Measurements from ENCODE around the gene OR6C2. TPM values are rescaled to one million over a fixed set of nuclear protein-coding genes. Genes with fewer than 3 reads are reported as not detected.
"Not testable (repeated sequence)": the region's sequence is repeated elsewhere in the genome, so short reads cannot be mapped to it uniquely, and the experiment has no call there.

OR6C2 gene
- total RNA-seq, 1 experiment from 2014 or later = not detected

GRCh38 chr12:55446326-55446725 lies 2.5 kb downstream of the OR6C2 start:
- intact Hi-C loops (cut with micrococcal nuclease) = no loop called here
- H3K9me3 Mint-ChIP-seq (ENCODE audit: unreplicated experiment) = no peaks in the 10 kb centered on the region
- BruUV-seq (replicated peaks) = no TSS peak
- no peaks in the 10 kb centered on the region for H3K4me1 Mint-ChIP-seq (ENCODE audit: insufficient read depth, unreplicated experiment)
- no peaks in the 10 kb centered on the region for H3K36me3 Mint-ChIP-seq (ENCODE audit: insufficient read depth, unreplicated experiment)
- CTCF ChIA-PET = no interaction called here
- H3K27me3 Mint-ChIP-seq (ENCODE audit: insufficient read depth, unreplicated experiment) = peaks cover 54% of the 10 kb centered on the region
- POLR2A ChIA-PET = no interaction called here
- no peak for DNase-seq (ENCODE audit: unreplicated experiment)
- no peak overlapping the region for H3K27ac Mint-ChIP-seq (ENCODE audit: low read depth, unreplicated experiment)
- TF ChIP-seq, protein P1, sequence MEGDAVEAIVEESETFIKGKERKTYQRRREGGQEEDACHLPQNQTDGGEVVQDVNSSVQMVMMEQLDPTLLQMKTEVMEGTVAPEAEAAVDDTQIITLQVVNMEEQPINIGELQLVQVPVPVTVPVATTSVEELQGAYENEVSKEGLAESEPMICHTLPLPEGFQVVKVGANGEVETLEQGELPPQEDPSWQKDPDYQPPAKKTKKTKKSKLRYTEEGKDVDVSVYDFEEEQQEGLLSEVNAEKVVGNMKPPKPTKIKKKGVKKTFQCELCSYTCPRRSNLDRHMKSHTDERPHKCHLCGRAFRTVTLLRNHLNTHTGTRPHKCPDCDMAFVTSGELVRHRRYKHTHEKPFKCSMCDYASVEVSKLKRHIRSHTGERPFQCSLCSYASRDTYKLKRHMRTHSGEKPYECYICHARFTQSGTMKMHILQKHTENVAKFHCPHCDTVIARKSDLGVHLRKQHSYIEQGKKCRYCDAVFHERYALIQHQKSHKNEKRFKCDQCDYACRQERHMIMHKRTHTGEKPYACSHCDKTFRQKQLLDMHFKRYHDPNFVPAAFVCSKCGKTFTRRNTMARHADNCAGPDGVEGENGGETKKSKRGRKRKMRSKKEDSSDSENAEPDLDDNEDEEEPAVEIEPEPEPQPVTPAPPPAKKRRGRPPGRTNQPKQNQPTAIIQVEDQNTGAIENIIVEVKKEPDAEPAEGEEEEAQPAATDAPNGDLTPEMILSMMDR (IDR thresholded peaks at IDR 0.05; ENCODE audit: unreplicated experiment) = no peak
- no peak overlapping the region for H3K4me3 Mint-ChIP-seq (ENCODE audit: unreplicated experiment)

DNA sequence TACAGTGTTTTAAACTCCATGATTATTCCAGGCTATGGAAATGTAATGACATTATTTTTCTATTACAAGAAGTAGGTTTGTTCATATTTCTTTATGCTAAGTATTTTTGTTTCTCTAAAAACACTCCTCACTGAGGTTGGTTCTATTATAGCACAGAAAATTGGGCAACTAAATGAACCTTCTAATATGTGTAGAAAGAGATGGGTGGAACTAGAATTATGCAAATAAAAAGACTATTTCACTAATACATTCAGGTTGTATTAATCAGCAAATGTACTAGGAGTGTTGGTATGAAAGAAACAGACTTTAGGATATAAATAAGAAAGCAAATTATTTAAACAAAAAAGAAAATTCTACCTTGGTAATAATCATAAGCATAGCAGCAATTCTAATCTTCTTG lies 4.9 kb downstream of the OR6C2 start:
- CTCF ChIA-PET = no interaction called here
- no TSS peak for BruUV-seq (replicated peaks)
- intact Hi-C loops (cut with micrococcal nuclease) = no loop called here
- Mint-ChIP-seq H3K9me3 (ENCODE audit: unreplicated experiment) (no peaks in the 10 kb centered on the region), H3K4me1 (ENCODE audit: insufficient read depth, unreplicated experiment) (no peaks in the 10 kb centered on the region), H3K4me3 (ENCODE audit: unreplicated experiment) (no peak overlapping the region), H3K27me3 (ENCODE audit: insufficient read depth, unreplicated experiment) (peaks cover 40% of the 10 kb centered on the region), H3K36me3 (ENCODE audit: insufficient read depth, unreplicated experiment) (no peaks in the 10 kb centered on the region), H3K27ac (ENCODE audit: low read depth, unreplicated experiment) (no peak overlapping the region)
- POLR2A ChIA-PET = no interaction called here
- TF ChIP-seq, protein P1 (IDR thresholded peaks at IDR 0.05; ENCODE audit: unreplicated experiment) = no peak
- DNase-seq (ENCODE audit: unreplicated experiment) = no peak

GRCh38 chr12:55464926-55465325 lies 21.1 kb downstream of the OR6C2 start:
- POLR2A ChIA-PET; H3K36me3 Mint-ChIP-seq (ENCODE audit: insufficient read depth, unreplicated experiment); H3K27ac Mint-ChIP-seq (ENCODE audit: low read depth, unreplicated experiment); DNase-seq (ENCODE audit: unreplicated experiment); intact Hi-C loops (cut with micrococcal nuclease); H3K4me3 Mint-ChIP-seq (ENCODE audit: unreplicated experiment); H3K4me1 Mint-ChIP-seq (ENCODE audit: insufficient read depth, unreplicated experiment); H3K9me3 Mint-ChIP-seq (ENCODE audit: unreplicated experiment); BruUV-seq (replicated peaks): not testable (repeated sequence)
- peaks cover 77% of the 10 kb centered on the region for H3K27me3 Mint-ChIP-seq (ENCODE audit: insufficient read depth, unreplicated experiment)
- CTCF ChIA-PET = interaction anchor here (0.7 kb wide), 1 partner anchor 151 kb away, joined by 4 read pairs; no protein-coding TSS in a partner anchor

GRCh38 chr12:55467836-55468235 lies 24.0 kb downstream of the OR6C2 start:
- no peaks in the 10 kb centered on the region for H3K4me1 Mint-ChIP-seq (ENCODE audit: insufficient read depth, unreplicated experiment)
- no peak overlapping the region for H3K4me3 Mint-ChIP-seq (ENCODE audit: unreplicated experiment)
- BruUV-seq (replicated peaks) = no TSS peak
- TF ChIP-seq, protein P1 (IDR thresholded peaks at IDR 0.05; ENCODE audit: unreplicated experiment) = no peak
- H3K27me3 Mint-ChIP-seq (ENCODE audit: insufficient read depth, unreplicated experiment) = peaks cover 68% of the 10 kb centered on the region
- CTCF ChIA-PET = no interaction called here
- no peak for DNase-seq (ENCODE audit: unreplicated experiment)
- POLR2A ChIA-PET = no interaction called here
- intact Hi-C loops (cut with micrococcal nuclease) = no loop called here
- no peaks in the 10 kb centered on the region for H3K36me3 Mint-ChIP-seq (ENCODE audit: insufficient read depth, unreplicated experiment)
- H3K9me3 Mint-ChIP-seq (ENCODE audit: unreplicated experiment) = no peaks in the 10 kb centered on the region
- no peak overlapping the region for H3K27ac Mint-ChIP-seq (ENCODE audit: low read depth, unreplicated experiment)

- Mint-ChIP-seq H3K4me1 (ENCODE audit: insufficient read depth, unreplicated experiment) (no peaks in the 10 kb centered on the region), H3K27ac (ENCODE audit: low read depth, unreplicated experiment) (no peak overlapping the region), H3K27me3 (ENCODE audit: insufficient read depth, unreplicated experiment) (peaks cover 68% of the 10 kb centered on the region), H3K4me3 (ENCODE audit: unreplicated experiment) (no peak overlapping the region), H3K9me3 (ENCODE audit: unreplicated experiment) (no peaks in the 10 kb centered on the region), H3K36me3 (ENCODE audit: insufficient read depth, unreplicated experiment) (no peaks in the 10 kb centered on the region)
- intact Hi-C loops (cut with micrococcal nuclease) = no loop called here
- TF ChIP-seq, protein P1 (IDR thresholded peaks at IDR 0.05; ENCODE audit: unreplicated experiment) = no peak
- DNase-seq (ENCODE audit: unreplicated experiment) = no peak
- POLR2A ChIA-PET = no interaction called here
- CTCF ChIA-PET = interaction anchor here (0.6 kb wide), 1 partner anchor 330 kb away, joined by 4 read pairs; no protein-coding TSS in a partner anchor
- no TSS peak for BruUV-seq (replicated peaks)
These were observed 25.4 kb downstream of the OR6C2 start for GRCh38 chr12:55469291-55469690.
